Spinal cord (tissue), 10 donors: Measurements from ENCODE around the gene METRN. TPM values are rescaled to one million over a fixed set of nuclear protein-coding genes. Genes with fewer than 3 reads are reported as not detected.

Experiments
- DNase-seq, 6 donors: peaks; one replicate each; pipeline versions ENCODE4 v3.0.0 to v3.0.0-alpha.2; 2013 to 2015; ENCODE audit warnings: low spot score in 6 of 6, low read depth in 4 of 6
- H3K27ac ChIP-seq: one replicate; pipeline ENCODE4 v1.5.1; 2013; ENCODE audit warnings: low read depth, low read length, control low read depth
- H3K27me3 ChIP-seq: one replicate; pipeline ENCODE4 v1.6.1; 2013; ENCODE audit warnings: low read length; ENCODE audit not compliant: control insufficient read depth, insufficient read depth
- H3K36me3 ChIP-seq: one replicate; pipeline ENCODE4 v1.6.1; 2013; ENCODE audit warnings: low read length; ENCODE audit not compliant: control insufficient read depth, insufficient read depth
- H3K4me1 ChIP-seq: one replicate; pipeline ENCODE4 v1.6.1; 2013; ENCODE audit warnings: low read length; ENCODE audit not compliant: control insufficient read depth, insufficient read depth
- H3K4me3 ChIP-seq: one replicate; pipeline ENCODE4 v1.5.1; 2013; ENCODE audit warnings: low read depth, low read length, control low read depth
- H3K9me3 ChIP-seq: one replicate; pipeline ENCODE4 v1.6.1; 2013; ENCODE audit warnings: low read length; ENCODE audit not compliant: control insufficient read depth, insufficient read depth
- WGBS: methylation state at CpG from one replicate; pipeline ENCODE4 v1.1.5; 2013; ENCODE audit warnings: missing lambda C conversion rate; ENCODE audit not compliant: insufficient coverage; 5-methylcytosine and 5-hydroxymethylcytosine counted together
- polyA plus RNA-seq, 2 donors: library from polyadenylated mRNA; unstranded; fragments of 120-200 nt; gene quantifications; one replicate each; pipeline ENCODE4 v1.2.1, GENCODE V29; 2013; ENCODE audit not compliant: insufficient read length in 2 of 2
- total RNA-seq, 2 donors: library from RNA; depleted of rRNA in 1 of 2; stranded (reverse); fragments of 120-200 nt in 1 of 2; fragments of >200 nt in 1 of 2; gene quantifications; one replicate each; pipeline versions ENCODE4 v1.2.3 to v1.2.4, GENCODE V29; 2013 to 2014
- donor health status: healthy.

The METRN gene
- total and polyA plus RNA-seq, 4 donors: 75.5 to 402 (median 319) TPM

- Histone ChIP-seq H3K27me3 (peaks cover 31% of the 10 kb centered on the region), H3K9me3 (no peaks in the 10 kb centered on the region), H3K27ac (no peak overlapping the region), H3K36me3 (peaks cover 69% of the 10 kb centered on the region), H3K4me1 (peaks cover 54% of the 10 kb centered on the region), H3K4me3 (no peak overlapping the region)
- no peak for DNase-seq
- WGBS: 8% methylated on average over 76 of the region's 76 CpGs
Observed at GRCh38 chr16:700684-701584, 14.0 kb upstream of the METRN start.

GRCh38 chr16:702341-702740 is 12.6 kb upstream of the METRN start:
- peaks cover 67% of the 10 kb centered on the region for H3K4me1 ChIP-seq

GRCh38 chr16:703406-703805 is 11.5 kb upstream of the METRN start:
- 83% methylated on average over 12 of the region's 12 CpGs for WGBS
- Histone ChIP-seq H3K27ac (no peak overlapping the region), H3K27me3 (peaks cover 45% of the 10 kb centered on the region), H3K36me3 (peaks cover 48% of the 10 kb centered on the region), H3K4me1 (peaks cover 76% of the 10 kb centered on the region), H3K9me3 (no peaks in the 10 kb centered on the region), H3K4me3 (no peak overlapping the region)
- no peak for DNase-seq

More at GRCh38 chr16:702341-702740, 12.6 kb upstream of the METRN start:
- 83% methylated on average over 19 of the region's 19 CpGs for WGBS
- peaks cover 40% of the 10 kb centered on the region for H3K27me3 ChIP-seq
- no peaks in the 10 kb centered on the region for H3K9me3 ChIP-seq
- no peak overlapping the region for H3K27ac ChIP-seq
- H3K4me3 ChIP-seq: no peak overlapping the region
- H3K36me3 ChIP-seq: peaks cover 55% of the 10 kb centered on the region
- no peak for DNase-seq

GRCh38 chr16:704047-704446 is 10.9 kb upstream of the METRN start:
- Histone ChIP-seq H3K27ac (no peak overlapping the region), H3K4me1 (peaks cover 82% of the 10 kb centered on the region), H3K27me3 (peaks cover 45% of the 10 kb centered on the region), H3K4me3 (no peak overlapping the region), H3K36me3 (peaks cover 44% of the 10 kb centered on the region), H3K9me3 (no peaks in the 10 kb centered on the region)
- WGBS: 80% methylated on average over 7 of the region's 7 CpGs
- no peak for DNase-seq

- Histone ChIP-seq H3K27ac (no peak overlapping the region), H3K4me1 (peaks cover 88% of the 10 kb centered on the region), H3K4me3 (peak overlapping the region; percentile 35)
Observed at GRCh38 chr16:704552-705380, 10.2 kb upstream of the METRN start.

GRCh38 chr16:705431-706188 is 9.3 kb upstream of the METRN start, which contains the start of gene FBXL16:
FBXL16 (minus strand) TSS chr16:705801; CDS start chr16:697405, 8,396 bp downstream.
- Histone ChIP-seq H3K27ac (no peak within 1 kb of the TSS), H3K9me3 (no peaks in the 10 kb centered on the region), H3K4me3 (peak within 1 kb of the TSS; percentile 35), H3K27me3 (peaks cover 38% of the 10 kb centered on the region), H3K36me3 (peaks cover 38% of the 10 kb centered on the region), H3K4me1 (peaks cover 88% of the 10 kb centered on the region)
- WGBS: under 1% methylated on average over 113 of the region's 115 CpGs
- DNase-seq: peak in 4 of 6 donors; percentile 74 to 95 (median 87)

More at GRCh38 chr16:704552-705380, 10.2 kb upstream of the METRN start:
- H3K27me3 ChIP-seq: peaks cover 45% of the 10 kb centered on the region
- no peak for DNase-seq
- H3K9me3 ChIP-seq: no peaks in the 10 kb centered on the region
- peaks cover 38% of the 10 kb centered on the region for H3K36me3 ChIP-seq
- WGBS: 7% methylated on average over 48 of the region's 50 CpGs

GRCh38 chr16:706189-707061 is 8.5 kb upstream of the METRN start:
- peaks cover 89% of the 10 kb centered on the region for H3K4me1 ChIP-seq
- H3K4me3 ChIP-seq: peak overlapping the region; percentile 9
- no peaks in the 10 kb centered on the region for H3K9me3 ChIP-seq
- peaks cover 32% of the 10 kb centered on the region for H3K27me3 ChIP-seq
- H3K27ac ChIP-seq: no peak overlapping the region
- H3K36me3 ChIP-seq: peaks cover 33% of the 10 kb centered on the region
- peak in 1 of 6 donors; percentile 61 for DNase-seq
- WGBS: 5% methylated on average over 49 of the region's 49 CpGs

- peaks cover 28% of the 10 kb centered on the region for H3K27me3 ChIP-seq
- H3K36me3 ChIP-seq: peaks cover 26% of the 10 kb centered on the region
- no peak for DNase-seq
- peaks cover 89% of the 10 kb centered on the region for H3K4me1 ChIP-seq
- no peaks in the 10 kb centered on the region for H3K9me3 ChIP-seq
- WGBS: 48% methylated on average over 12 of the region's 14 CpGs
- no peak overlapping the region for H3K27ac ChIP-seq
- no peak overlapping the region for H3K4me3 ChIP-seq
Observed at GRCh38 chr16:707062-707538, 7.8 kb upstream of the METRN start.
